ENCODE results near the gene BOLA1.

GRCh38 chr1:149888999-149889289 lies 10.4 kb upstream of the BOLA1 start:
- TF ChIP-seq CTCF (IDR thresholded peaks at IDR 0.05) (no peak), POLR2A (IDR thresholded peaks at IDR 0.05) (no peak)
